Measurements from ENCODE around the gene HIPK3. TPM values are rescaled to one million over a fixed set of nuclear protein-coding genes. Genes with fewer than 3 reads are reported as not detected.

Gene HIPK3
- polyA plus RNA-seq, 1 donor from 2014 or later, result 25.5 TPM

GRCh38 chr11:33272338-33273107, 15.3 kb downstream of the HIPK3 start:
- H3K9ac ChIP-seq (ENCODE audit: low read length), result no peak overlapping the region
- H4K20me1 ChIP-seq (ENCODE audit: insufficient read depth), result no peaks in the 10 kb centered on the region
- no peak for TF ChIP-seq CTCF (IDR thresholded peaks at IDR 0.05; ENCODE audit: poor library complexity, severe bottlenecking)
- TF ChIP-seq RAD21 (conservative IDR thresholded peaks at IDR 0.05), result no peak
- no peak for TF ChIP-seq EZH2 (IDR thresholded peaks at IDR 0.05; ENCODE audit: borderline replicate concordance, insufficient read depth, low read length, poor library complexity, severe bottlenecking)
- no peak for TF ChIP-seq POLR2AphosphoS5 (IDR thresholded peaks at IDR 0.05)
- no peak for TF ChIP-seq SMC3 (conservative IDR thresholded peaks at IDR 0.05; ENCODE audit: poor library complexity)
- TF ChIP-seq TAF1 (IDR thresholded peaks at IDR 0.05; ENCODE audit: low read depth), result no peak
- no peak for TF ChIP-seq EP300 (conservative IDR thresholded peaks at IDR 0.05; ENCODE audit: poor library complexity, severe bottlenecking)
- TF ChIP-seq REST (IDR thresholded peaks at IDR 0.05; ENCODE audit: borderline replicate concordance), result no peak
- TF ChIP-seq MXI1 (conservative IDR thresholded peaks at IDR 0.05; ENCODE audit: poor library complexity, severe bottlenecking), result no peak

GRCh38 chr11:33273656-33274055, 16.5 kb downstream of the HIPK3 start:
- Histone ChIP-seq H3K27ac (ENCODE audit: low read length) (no peak overlapping the region), H3K9me2 (ENCODE audit: insufficient read depth, low read length) (no peaks in the 10 kb centered on the region), H3K79me2 (replicated peaks; ENCODE audit: insufficient read depth, low read length) (peaks cover 56% of the 10 kb centered on the region), H3K27me3 (ENCODE audit: insufficient read depth, low read depth, low read length) (no peaks in the 10 kb centered on the region), H3K36me3 (ENCODE audit: insufficient read depth, low read length) (no peaks in the 10 kb centered on the region), H3K9ac (ENCODE audit: low read length) (no peak overlapping the region), H4K20me1 (ENCODE audit: insufficient read depth) (no peaks in the 10 kb centered on the region), H3K9me3 (ENCODE audit: low read length) (no peaks in the 10 kb centered on the region), H3K4me2 (ENCODE audit: low read length) (no peak overlapping the region), H3K4me3 (ENCODE audit: low read length) (no peak overlapping the region), H3F3A (ENCODE audit: insufficient read depth, low read length, poor library complexity, severe bottlenecking) (no peaks in the 10 kb centered on the region), H2AFZ (ENCODE audit: low read depth, low read length) (no peak overlapping the region)
- no peak for TF ChIP-seq EZH2 (IDR thresholded peaks at IDR 0.05; ENCODE audit: borderline replicate concordance, insufficient read depth, low read length, poor library complexity, severe bottlenecking)
- no peak for TF ChIP-seq REST (IDR thresholded peaks at IDR 0.05; ENCODE audit: borderline replicate concordance)

More at GRCh38 chr11:33272338-33273107, 15.3 kb downstream of the HIPK3 start:
- Histone ChIP-seq H3K79me2 (replicated peaks; ENCODE audit: insufficient read depth, low read length) (peaks cover 59% of the 10 kb centered on the region), H3K27ac (ENCODE audit: low read length) (no peak overlapping the region), H3K4me2 (ENCODE audit: low read length) (no peak overlapping the region), H2AFZ (ENCODE audit: low read depth, low read length) (no peak overlapping the region), H3F3A (ENCODE audit: insufficient read depth, low read length, poor library complexity, severe bottlenecking) (no peaks in the 10 kb centered on the region), H3K9me2 (ENCODE audit: insufficient read depth, low read length) (no peaks in the 10 kb centered on the region), H3K36me3 (ENCODE audit: insufficient read depth, low read length) (no peaks in the 10 kb centered on the region), H3K9me3 (ENCODE audit: low read length) (no peaks in the 10 kb centered on the region), H3K4me3 (ENCODE audit: low read length) (no peak overlapping the region), H3K27me3 (ENCODE audit: insufficient read depth, low read depth, low read length) (no peaks in the 10 kb centered on the region)

Measured in neural cell (in vitro differentiated cells).